ENCODE measurements around the gene SOD1. TPM values are rescaled to one million over a fixed set of nuclear protein-coding genes. Genes with fewer than 3 reads are reported as not detected.

SOD1 gene
- total and polyA plus RNA-seq, 2 of the 13 experiments (the other 11 are each of a cell fraction or from before 2014, with no cell fraction given), result 317 to 537 TPM

DNA sequence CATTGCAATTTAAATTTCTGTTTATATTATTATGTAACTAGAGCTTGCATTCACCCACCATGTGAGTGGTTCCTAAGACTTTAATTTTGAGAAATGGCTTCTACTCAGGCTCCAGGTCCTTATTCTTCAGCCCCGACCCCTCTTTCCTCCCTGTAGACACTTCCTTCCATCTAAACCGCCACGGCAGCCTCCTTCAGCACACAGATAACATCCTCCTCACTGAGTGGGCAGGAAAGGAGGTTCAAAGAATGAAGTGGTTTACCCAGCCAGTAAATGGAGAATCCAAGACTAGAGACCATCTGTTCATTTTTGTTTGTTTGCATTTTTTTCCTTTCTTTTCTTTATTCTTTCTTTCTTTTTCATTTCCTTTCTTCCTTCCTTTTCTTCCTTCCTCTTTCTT lies 37.1 kb upstream of the SOD1 start:
- Histone ChIP-seq H3K4me2 (ENCODE audit: low read depth, low read length) (no peak overlapping the region), H3K9me3 (ENCODE audit: low read length) (no peaks in the 10 kb centered on the region), H3K36me3 (replicated peaks in 1 of 2; ENCODE audit: control insufficient read depth in 1 of 2, insufficient read depth in 2 of 2, low read length in 2 of 2) (no peaks in the 10 kb centered on the region), H3K4me1 (ENCODE audit: insufficient read depth, low read length) (peaks cover 16% of the 10 kb centered on the region), H3K27ac (ENCODE audit: extremely low read length, insufficient read depth, low read length) (no peak overlapping the region), H3K9ac (ENCODE audit: insufficient read depth, low read depth, low read length) (no peak overlapping the region), H2AFZ (ENCODE audit: low read length) (no peak overlapping the region), H4K20me1 (ENCODE audit: insufficient read depth, low read length) (no peaks in the 10 kb centered on the region), H3K4me3 (replicated peaks in 1 of 3; ENCODE audit: insufficient read depth in 1 of 3, low read depth in 2 of 3, low read length in 3 of 3) (no peak overlapping the region), H3K27me3 (ENCODE audit: control insufficient read depth in 1 of 2, insufficient read depth in 2 of 2, low read length in 2 of 2) (no peaks in the 10 kb centered on the region), H3K79me2 (ENCODE audit: insufficient read depth, low read length) (no peaks in the 10 kb centered on the region)
- BruUV-seq (replicated peaks), result no TSS peak
- intact Hi-C loops (cut with micrococcal nuclease; ENCODE audit: unreplicated experiment), result no loop called here
- no peak for FAIRE-seq
- POLR2A ChIA-PET, result no interaction called here
- in situ Hi-C loops (cut with HindIII; ENCODE audit: extremely low pct_ligation_motif_present, low pct_unique_long_range_greater_than_20kb), result no loop called here
- WGBS (ENCODE audit: low lambda C conversion rate), result 77% methylated on average over 3 of the region's 3 CpGs
- no peak for DNase-seq (ENCODE audit: low spot score)
- no peak for ATAC-seq
- CTCF ChIA-PET (ENCODE audit: low intra/inter-chr PET ratio, low total read pairs), result no interaction called here
- no peak for TF ChIP-seq FOSL1 (CRISPR knock-in tag; IDR thresholded peaks at IDR 0.05; ENCODE audit: borderline replicate concordance)
- TF ChIP-seq, protein P1, sequence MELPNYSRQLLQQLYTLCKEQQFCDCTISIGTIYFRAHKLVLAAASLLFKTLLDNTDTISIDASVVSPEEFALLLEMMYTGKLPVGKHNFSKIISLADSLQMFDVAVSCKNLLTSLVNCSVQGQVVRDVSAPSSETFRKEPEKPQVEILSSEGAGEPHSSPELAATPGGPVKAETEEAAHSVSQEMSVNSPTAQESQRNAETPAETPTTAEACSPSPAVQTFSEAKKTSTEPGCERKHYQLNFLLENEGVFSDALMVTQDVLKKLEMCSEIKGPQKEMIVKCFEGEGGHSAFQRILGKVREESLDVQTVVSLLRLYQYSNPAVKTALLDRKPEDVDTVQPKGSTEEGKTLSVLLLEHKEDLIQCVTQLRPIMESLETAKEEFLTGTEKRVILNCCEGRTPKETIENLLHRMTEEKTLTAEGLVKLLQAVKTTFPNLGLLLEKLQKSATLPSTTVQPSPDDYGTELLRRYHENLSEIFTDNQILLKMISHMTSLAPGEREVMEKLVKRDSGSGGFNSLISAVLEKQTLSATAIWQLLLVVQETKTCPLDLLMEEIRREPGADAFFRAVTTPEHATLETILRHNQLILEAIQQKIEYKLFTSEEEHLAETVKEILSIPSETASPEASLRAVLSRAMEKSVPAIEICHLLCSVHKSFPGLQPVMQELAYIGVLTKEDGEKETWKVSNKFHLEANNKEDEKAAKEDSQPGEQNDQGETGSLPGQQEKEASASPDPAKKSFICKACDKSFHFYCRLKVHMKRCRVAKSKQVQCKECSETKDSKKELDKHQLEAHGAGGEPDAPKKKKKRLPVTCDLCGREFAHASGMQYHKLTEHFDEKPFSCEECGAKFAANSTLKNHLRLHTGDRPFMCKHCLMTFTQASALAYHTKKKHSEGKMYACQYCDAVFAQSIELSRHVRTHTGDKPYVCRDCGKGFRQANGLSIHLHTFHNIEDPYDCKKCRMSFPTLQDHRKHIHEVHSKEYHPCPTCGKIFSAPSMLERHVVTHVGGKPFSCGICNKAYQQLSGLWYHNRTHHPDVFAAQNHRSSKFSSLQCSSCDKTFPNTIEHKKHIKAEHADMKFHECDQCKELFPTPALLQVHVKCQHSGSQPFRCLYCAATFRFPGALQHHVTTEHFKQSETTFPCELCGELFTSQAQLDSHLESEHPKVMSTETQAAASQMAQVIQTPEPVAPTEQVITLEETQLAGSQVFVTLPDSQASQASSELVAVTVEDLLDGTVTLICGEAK (IDR thresholded peaks at IDR 0.05), result no peak
- TF ChIP-seq, protein P1 (CRISPR knock-in tag; IDR thresholded peaks at IDR 0.05), result no peak
- no peak for TF ChIP-seq ZNF224 (CRISPR knock-in tag; IDR thresholded peaks at IDR 0.05)
- no peak for TF ChIP-seq PAX8 (CRISPR knock-in tag; IDR thresholded peaks at IDR 0.05; ENCODE audit: borderline replicate concordance)
- TF ChIP-seq FOXK1 (CRISPR knock-in tag; IDR thresholded peaks at IDR 0.05; ENCODE audit: borderline replicate concordance, low read depth), result no peak
- no peak for TF ChIP-seq JUND (CRISPR knock-in tag; IDR thresholded peaks at IDR 0.05)
- TF ChIP-seq PHF5A (CRISPR knock-in tag; IDR thresholded peaks at IDR 0.05; ENCODE audit: low read depth, unreplicated experiment), result no peak
- no peak for TF ChIP-seq SALL1 (CRISPR knock-in tag; IDR thresholded peaks at IDR 0.05)
- TF ChIP-seq HHEX (CRISPR knock-in tag; IDR thresholded peaks at IDR 0.05), result no peak
- no peak for TF ChIP-seq ZNF879 (CRISPR knock-in tag; IDR thresholded peaks at IDR 0.05)
- TF ChIP-seq ZBTB7B (CRISPR knock-in tag; IDR thresholded peaks at IDR 0.05), result no peak
- TF ChIP-seq YEATS2 (CRISPR knock-in tag; IDR thresholded peaks at IDR 0.05; ENCODE audit: borderline replicate concordance), result no peak
- TF ChIP-seq, protein P2, sequence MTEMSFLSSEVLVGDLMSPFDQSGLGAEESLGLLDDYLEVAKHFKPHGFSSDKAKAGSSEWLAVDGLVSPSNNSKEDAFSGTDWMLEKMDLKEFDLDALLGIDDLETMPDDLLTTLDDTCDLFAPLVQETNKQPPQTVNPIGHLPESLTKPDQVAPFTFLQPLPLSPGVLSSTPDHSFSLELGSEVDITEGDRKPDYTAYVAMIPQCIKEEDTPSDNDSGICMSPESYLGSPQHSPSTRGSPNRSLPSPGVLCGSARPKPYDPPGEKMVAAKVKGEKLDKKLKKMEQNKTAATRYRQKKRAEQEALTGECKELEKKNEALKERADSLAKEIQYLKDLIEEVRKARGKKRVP (CRISPR knock-in tag; IDR thresholded peaks at IDR 0.05), result no peak
- no peak for TF ChIP-seq ZFP90 (CRISPR knock-in tag; IDR thresholded peaks at IDR 0.05; ENCODE audit: borderline replicate concordance)
- no peak for TF ChIP-seq MAZ (IDR thresholded peaks at IDR 0.05; ENCODE audit: borderline replicate concordance, low read depth, low read length)
- TF ChIP-seq MAZ (CRISPR knock-in tag; IDR thresholded peaks at IDR 0.05; ENCODE audit: low read depth), result no peak
- no peak for TF ChIP-seq MAFF (IDR thresholded peaks at IDR 0.05; ENCODE audit: low read depth, low read length)
